RWPE1 (cell line): Measurements from ENCODE around the gene AGBL1.

Source experiments
- CTCF ChIA-PET: fragments of 350-600 bp; sonication (Branson Sonifier 250); formaldehyde crosslinking; extraction: SDS; loops from one replicate; lab custom pipeline; 2021; lab: Yijun Ruan, JAX
- POLR2A ChIA-PET: fragments of 400-600 bp; formaldehyde crosslinking; extraction: SDS; loops from one replicate; lab custom pipeline; 2020; ENCODE audit warnings: antibody characterized with exemption; ENCODE audit not compliant: low non-redundant PET; lab: Yijun Ruan, JAX
- DNase-seq: peaks from one replicate; pipeline ENCODE4 v3.0.0; 2012; ENCODE audit warnings: low spot score
- H3K27ac ChIP-seq: fragments of 450-650 bp; 2 replicates; pipeline ENCODE4 v1.5.1; 2017
- CTCF ChIP-seq: fragments of 450-650 bp; conservative IDR thresholded peaks from 2 replicates; pipeline ENCODE4 v1.5.1; 2017; ENCODE audit warnings: low read depth, mild to moderate bottlenecking

AGBL1 gene

DNA sequence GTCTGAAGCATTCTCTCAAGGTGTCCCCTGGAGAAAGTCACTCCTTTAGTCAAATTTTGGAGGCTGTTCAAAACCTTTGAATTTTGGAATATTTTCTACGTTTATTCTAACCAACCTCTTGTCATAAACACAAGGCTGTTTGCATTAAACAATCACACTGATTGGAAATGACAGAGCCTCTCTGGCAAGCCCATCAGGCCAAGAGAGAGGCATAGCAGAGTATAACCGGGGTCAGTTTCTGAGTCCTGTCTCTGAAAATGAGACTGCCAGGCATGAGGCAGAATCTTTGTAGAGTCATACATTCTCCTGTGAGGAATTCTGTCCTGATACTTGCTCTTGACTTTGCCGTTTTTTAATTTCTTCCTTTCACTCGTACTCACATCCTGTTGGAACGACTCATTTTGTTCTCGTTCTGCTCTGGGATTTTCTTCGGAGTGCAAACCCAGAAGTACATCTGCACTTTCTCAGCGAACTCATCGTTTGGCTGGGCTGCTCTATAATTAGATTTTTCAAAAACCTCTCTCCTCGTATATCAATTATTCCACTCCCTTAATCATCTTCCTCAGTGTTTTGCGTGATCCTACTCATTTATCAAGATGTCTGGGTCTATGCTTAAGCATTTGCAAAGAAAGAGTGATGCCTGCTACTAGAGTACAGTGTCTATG, 114.2 kb downstream of the AGBL1 start:
- CTCF ChIA-PET, result no interaction called here
- TF ChIP-seq CTCF, result no peak
- POLR2A ChIA-PET, result no interaction called here

DNA sequence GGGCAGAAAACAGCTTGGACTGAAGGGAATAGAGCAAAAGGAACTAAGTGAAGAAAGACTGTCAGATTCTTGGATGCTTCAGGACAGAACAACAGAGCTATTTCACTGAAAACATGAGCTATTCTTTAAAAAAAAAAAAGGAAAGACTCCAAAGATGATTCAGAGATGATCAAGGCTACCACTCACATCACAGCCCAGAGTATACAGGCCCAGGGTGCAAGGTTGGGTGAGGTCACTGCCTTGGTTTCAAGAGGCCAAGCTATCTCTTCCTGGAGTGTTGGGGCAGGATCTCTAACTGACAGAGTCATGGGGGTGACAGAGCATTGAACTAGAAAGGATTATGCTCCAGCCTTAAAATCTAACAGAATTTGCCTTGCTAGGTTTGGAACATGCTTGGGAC, 118.1 kb downstream of the AGBL1 start:
- CTCF ChIA-PET, result no interaction called here
- no peak for DNase-seq
- POLR2A ChIA-PET, result no interaction called here
- no peak overlapping the region for H3K27ac ChIP-seq
- no peak for TF ChIP-seq CTCF

More for the DNA sequence above, 114.2 kb downstream of the AGBL1 start:
- no peak for DNase-seq
- H3K27ac ChIP-seq, result no peak overlapping the region

- POLR2A ChIA-PET, result no interaction called here
These were observed 119.9 kb downstream of the AGBL1 start for GRCh38 chr15:86199467-86200145.

DNA sequence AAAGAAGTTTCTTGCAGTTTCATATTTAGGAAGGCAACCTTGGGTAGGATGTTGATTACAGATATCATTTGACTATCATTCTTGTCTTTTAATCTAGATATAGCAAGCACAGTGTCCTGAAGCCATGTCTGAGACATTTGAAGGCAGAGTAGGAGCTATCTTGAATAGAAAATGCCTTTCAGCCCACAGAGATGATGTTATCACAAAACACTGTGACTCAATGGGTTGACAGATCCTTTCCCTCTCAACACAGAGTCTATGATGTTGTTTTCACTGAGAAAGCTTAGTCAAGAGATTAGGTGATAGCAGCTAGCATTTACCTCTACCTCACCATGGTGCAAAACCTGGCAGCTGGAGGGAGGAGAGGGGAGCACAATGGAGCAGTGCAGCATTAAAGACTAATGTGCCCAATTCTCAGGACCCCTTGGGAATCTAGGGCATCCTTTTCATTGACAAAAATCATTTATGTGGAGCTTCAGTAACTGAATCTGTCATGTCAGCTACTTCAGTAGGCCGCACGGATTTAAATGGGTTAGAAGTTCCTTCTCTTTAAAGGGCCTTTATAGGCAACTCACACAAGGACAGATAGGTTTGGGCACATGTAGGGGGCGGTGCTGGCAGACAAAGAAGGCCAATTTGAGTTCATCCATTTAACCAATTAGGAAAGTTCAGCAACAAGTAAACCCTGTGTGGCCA, 121.8 kb downstream of the AGBL1 start:
- CTCF ChIA-PET, result no interaction called here
- no peak for DNase-seq
- H3K27ac ChIP-seq, result no peak overlapping the region
- TF ChIP-seq CTCF, result no peak
- POLR2A ChIA-PET, result no interaction called here

More at GRCh38 chr15:86199467-86200145, 119.9 kb downstream of the AGBL1 start:
- no peak for TF ChIP-seq CTCF
- CTCF ChIA-PET, result no interaction called here
- no peak for DNase-seq
- H3K27ac ChIP-seq, result no peak overlapping the region

GRCh38 chr15:86203462-86203861, 123.8 kb downstream of the AGBL1 start:
- ChIA-PET CTCF (no interaction called here), POLR2A (no interaction called here)
- no peak for DNase-seq
- no peak for TF ChIP-seq CTCF
- H3K27ac ChIP-seq, result no peak overlapping the region

DNA sequence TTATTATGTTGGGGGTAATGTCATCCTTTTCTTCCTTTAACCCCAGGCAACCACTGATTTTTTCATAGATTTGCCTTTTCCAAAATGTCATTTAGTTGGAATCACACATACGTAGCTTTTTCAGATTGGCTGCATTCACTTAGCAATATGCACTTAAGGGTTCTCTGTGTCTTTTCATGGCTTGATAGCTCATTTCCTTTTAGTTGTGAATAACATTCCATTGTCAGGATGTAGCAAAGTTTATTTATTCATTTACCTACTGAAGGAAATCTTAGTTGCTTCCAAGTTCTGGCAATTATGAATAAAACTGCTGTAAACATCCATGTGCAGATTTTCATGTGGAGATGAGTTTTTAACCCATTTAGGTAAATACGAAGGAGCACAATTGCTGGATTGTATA, 125.4 kb downstream of the AGBL1 start:
- H3K27ac ChIP-seq, result no peak overlapping the region
- no peak for TF ChIP-seq CTCF
- POLR2A ChIA-PET, result no interaction called here
- CTCF ChIA-PET, result no interaction called here
- DNase-seq, result no peak
